Measurements from ENCODE around the gene FGF14. TPM values are rescaled to one million over a fixed set of nuclear protein-coding genes. Genes with fewer than 3 reads are reported as not detected.
"Not testable (repeated sequence)": the region's sequence is repeated elsewhere in the genome, so short reads cannot be mapped to it uniquely, and the experiment has no call there.

Gene FGF14
- total RNA-seq, 1 donor from 2014 or later: 2.0 TPM

- no peaks in the 10 kb centered on the region for H3K4me1 ChIP-seq
- DNase-seq: no peak
- no peaks in the 10 kb centered on the region for H3K9me3 ChIP-seq
- H3K4me3 ChIP-seq: no peak overlapping the region
- ATAC-seq: no peak
- intact Hi-C loops (cut with DNase I): no loop called here
- no peak for TF ChIP-seq CTCF (IDR thresholded peaks at IDR 0.05)
- no peaks in the 10 kb centered on the region for H3K36me3 ChIP-seq
- H3K27ac ChIP-seq: no peak overlapping the region
- H3K27me3 ChIP-seq: no peaks in the 10 kb centered on the region
Observed at GRCh38 chr13:101846701-101847100, 555.1 kb downstream of the FGF14 start.

DNA sequence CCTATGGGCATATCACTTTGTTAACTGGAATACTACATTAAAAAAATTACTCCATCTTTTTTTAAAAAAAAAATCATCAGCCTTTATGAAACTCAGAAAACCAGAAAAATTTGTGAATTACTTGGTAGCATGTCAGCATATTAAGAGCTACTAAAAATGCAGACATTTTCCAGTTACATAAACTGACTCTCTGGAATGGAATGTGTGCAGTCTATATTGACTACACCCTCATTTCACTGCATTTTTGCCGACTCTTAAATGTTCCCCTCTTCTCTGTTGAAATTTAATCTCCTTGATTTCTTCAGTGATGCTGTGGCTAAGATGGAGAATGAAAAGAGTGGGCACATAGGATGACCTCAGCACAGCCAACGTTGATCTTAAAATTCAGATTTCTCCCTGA lies 555.6 kb downstream of the FGF14 start:
- ATAC-seq: no peak
- DNase-seq: no peak
- Histone ChIP-seq H3K4me3 (no peak overlapping the region), H3K27me3 (no peaks in the 10 kb centered on the region), H3K9me3 (no peaks in the 10 kb centered on the region), H3K36me3 (no peaks in the 10 kb centered on the region), H3K4me1 (no peaks in the 10 kb centered on the region), H3K27ac (no peak overlapping the region)
- TF ChIP-seq CTCF (IDR thresholded peaks at IDR 0.05): no peak
- intact Hi-C loops (cut with DNase I): no loop called here

DNA sequence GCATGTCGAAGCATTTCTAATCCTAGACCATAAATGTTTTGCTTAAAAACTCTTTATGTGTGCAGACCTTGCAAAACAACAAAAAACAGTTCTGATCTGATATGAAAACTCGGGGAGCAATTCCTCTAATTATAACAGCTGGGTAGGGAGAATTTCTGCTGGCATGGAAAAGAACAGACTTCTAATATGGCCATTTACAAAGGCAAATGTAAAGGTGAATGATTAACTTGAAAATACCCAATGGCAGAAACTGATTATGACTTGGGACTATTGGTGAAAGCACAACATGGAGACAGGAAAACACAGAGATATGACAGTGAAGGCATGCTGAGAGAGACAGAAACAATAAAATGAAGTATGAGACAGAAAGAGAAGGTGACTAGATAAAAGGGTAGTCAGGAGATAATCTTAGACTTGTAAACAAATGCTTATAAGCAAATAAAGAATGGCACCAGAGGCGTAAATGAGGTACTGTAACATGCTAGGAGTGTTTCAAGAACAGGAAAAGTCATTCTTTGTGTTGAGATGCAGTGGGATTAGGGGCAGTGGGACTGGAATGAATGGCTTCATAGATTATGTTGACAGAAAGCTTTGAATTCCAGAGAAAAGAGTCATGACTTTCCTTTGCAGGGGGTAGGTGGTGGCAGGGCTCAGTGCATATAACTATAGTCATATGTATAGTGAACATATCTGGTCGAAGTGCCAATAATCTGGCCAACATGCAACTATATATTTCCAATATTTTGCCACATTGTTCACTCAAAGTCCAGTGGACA lies 556.4 kb downstream of the FGF14 start:
- intact Hi-C loops (cut with DNase I): no loop called here
- H3K9me3 ChIP-seq: no peaks in the 10 kb centered on the region
- H3K4me3 ChIP-seq: no peak overlapping the region
- H3K27me3 ChIP-seq: no peaks in the 10 kb centered on the region
- ATAC-seq: no peak
- H3K4me1 ChIP-seq: no peaks in the 10 kb centered on the region
- H3K36me3 ChIP-seq: no peaks in the 10 kb centered on the region
- DNase-seq: no peak
- no peak for TF ChIP-seq CTCF (IDR thresholded peaks at IDR 0.05)
- H3K27ac ChIP-seq: no peak overlapping the region

DNA sequence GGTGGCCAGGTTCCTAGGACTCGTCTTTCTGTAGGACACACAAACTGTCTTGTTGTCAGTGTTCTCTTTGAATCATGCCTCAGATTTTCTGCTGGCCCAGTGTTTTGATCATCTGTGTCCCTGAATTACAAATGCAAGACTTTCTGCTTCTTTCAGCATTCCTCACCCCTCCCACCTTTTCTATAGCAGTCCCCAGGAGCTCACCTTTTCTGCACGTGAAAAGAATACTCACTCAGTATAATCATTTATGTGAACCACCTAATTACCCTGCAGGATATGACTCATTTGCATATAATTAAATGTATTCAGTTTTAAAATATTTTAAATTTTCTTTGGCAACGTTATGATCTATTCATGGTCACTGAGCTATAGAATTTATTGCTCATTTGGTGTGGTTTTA lies 560.1 kb downstream of the FGF14 start:
- H3K4me3 ChIP-seq: no peak overlapping the region
- intact Hi-C loops (cut with DNase I): no loop called here
- H3K27me3 ChIP-seq: no peaks in the 10 kb centered on the region
- TF ChIP-seq CTCF (IDR thresholded peaks at IDR 0.05): no peak
- ATAC-seq: no peak
- H3K36me3 ChIP-seq: no peaks in the 10 kb centered on the region
- no peak for DNase-seq
- H3K4me1 ChIP-seq: no peaks in the 10 kb centered on the region
- no peak overlapping the region for H3K27ac ChIP-seq
- H3K9me3 ChIP-seq: no peaks in the 10 kb centered on the region

- Histone ChIP-seq H3K27me3 (no peaks in the 10 kb centered on the region), H3K4me3 (no peak overlapping the region), H3K27ac (no peak overlapping the region), H3K4me1 (no peaks in the 10 kb centered on the region), H3K9me3 (no peaks in the 10 kb centered on the region), H3K36me3 (no peaks in the 10 kb centered on the region)
- no peak for TF ChIP-seq CTCF (IDR thresholded peaks at IDR 0.05)
- DNase-seq: no peak
- intact Hi-C loops (cut with DNase I): no loop called here
- ATAC-seq: no peak
Observed at GRCh38 chr13:101838323-101838722, 563.5 kb downstream of the FGF14 start.

DNA sequence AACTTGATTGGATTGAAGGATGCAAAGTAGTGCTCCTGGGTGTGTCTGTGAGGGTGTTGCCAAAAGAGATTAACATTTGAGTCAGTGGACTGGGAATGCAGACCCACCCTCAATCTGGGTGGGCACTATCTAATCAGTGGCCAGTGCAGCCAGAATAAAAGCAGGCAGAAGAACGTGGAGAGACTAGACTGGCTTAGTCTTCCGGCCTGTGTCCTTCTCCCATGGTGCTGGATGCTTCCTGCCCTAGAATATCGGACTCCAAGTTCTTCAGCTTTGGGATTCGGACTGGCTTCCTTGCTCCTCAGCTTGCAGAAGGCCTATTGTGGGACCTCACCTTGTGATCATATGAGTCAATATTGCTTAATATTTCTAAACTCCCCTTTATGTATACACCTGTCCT lies 564.1 kb downstream of the FGF14 start:
- H3K27me3 ChIP-seq; H3K27ac ChIP-seq; H3K36me3 ChIP-seq; H3K9me3 ChIP-seq; DNase-seq; H3K4me3 ChIP-seq; intact Hi-C loops (cut with DNase I); ATAC-seq; H3K4me1 ChIP-seq: not testable (repeated sequence)
